Stimulated activated CD8-positive, alpha-beta memory T cell treated with anti-CD3 and anti-CD28 coated beads, Interleukin-15, amount 100 ng/mL, for 1 hour (primary cell): ENCODE data around the gene TRAF5.
"Not testable (repeated sequence)": the region's sequence is repeated elsewhere in the genome, so short reads cannot be mapped to it uniquely, and the experiment has no call there.

Experiments
- DNase-seq: peaks from one replicate; pipeline ENCODE4 v3.0.0-alpha.2; 2020; ENCODE audit warnings: low read depth

The TRAF5 gene, protein sequence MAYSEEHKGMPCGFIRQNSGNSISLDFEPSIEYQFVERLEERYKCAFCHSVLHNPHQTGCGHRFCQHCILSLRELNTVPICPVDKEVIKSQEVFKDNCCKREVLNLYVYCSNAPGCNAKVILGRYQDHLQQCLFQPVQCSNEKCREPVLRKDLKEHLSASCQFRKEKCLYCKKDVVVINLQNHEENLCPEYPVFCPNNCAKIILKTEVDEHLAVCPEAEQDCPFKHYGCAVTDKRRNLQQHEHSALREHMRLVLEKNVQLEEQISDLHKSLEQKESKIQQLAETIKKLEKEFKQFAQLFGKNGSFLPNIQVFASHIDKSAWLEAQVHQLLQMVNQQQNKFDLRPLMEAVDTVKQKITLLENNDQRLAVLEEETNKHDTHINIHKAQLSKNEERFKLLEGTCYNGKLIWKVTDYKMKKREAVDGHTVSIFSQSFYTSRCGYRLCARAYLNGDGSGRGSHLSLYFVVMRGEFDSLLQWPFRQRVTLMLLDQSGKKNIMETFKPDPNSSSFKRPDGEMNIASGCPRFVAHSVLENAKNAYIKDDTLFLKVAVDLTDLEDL

DNA sequence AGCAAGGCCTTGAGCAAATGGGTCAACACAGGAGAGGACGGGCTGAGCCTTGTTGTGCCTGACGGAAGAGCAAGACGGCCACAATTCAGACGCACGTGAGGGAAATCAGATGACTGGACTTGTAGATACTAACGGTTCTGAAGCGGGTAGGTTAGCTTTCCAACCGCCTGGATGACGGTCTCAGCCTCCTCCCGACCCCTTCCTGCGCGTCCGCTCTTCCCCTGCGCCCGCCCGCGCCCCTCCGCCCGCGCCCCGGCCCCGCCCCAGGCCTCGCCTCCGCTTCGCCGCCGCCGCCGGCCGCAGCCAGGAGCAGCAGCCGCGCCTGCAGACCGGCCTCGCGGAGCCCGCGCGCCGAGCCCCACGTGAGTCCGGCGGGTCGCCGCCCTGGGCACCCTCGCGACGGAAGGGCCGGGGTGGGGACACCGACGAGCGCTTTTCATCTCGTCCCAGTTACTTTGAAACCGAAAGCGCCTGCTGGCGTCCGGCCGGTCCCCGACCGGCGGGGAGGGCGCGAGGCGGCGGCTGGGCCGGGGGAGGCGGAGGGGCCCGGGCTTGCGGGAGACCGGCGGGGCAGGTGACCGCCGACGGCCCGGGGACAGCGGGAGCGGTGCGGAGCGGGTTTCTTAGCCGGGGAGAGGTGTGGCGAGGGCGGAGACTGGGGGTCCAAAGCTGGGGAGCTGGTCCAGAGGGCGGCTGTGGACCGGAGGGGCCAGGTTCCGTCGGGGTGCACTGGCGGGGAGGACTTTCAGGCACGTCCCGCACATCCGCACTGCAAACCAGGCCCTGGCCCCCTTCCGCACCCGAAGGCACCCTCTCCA is at the start of gene TRAF5:
Gene TRAF5, plus strand, starts transcription at position 306 of the 818 bp plus-strand sequence. CDS start 26,407 bp downstream, outside the sequence.
- no peak for DNase-seq

DNA sequence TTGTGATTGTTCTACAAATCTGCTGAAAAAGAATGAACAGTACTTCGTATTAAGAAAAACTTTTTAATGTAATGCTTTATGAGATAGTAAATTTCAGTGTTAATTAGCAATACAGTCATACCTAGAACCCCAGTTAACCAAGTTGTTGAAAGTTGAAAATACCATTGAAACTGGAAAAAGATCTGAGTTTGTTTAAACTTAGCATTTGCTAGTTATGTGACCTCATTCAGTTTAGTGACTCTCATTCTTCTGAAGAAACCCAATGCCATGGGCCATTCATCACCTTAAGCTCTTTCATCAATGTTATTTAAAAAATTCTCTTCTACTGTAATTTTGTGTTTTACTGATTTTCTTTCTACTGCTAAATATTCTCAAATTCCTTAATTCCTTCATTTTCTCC is 47.3 kb upstream of the TRAF5 start:
- DNase-seq = no peak

DNA sequence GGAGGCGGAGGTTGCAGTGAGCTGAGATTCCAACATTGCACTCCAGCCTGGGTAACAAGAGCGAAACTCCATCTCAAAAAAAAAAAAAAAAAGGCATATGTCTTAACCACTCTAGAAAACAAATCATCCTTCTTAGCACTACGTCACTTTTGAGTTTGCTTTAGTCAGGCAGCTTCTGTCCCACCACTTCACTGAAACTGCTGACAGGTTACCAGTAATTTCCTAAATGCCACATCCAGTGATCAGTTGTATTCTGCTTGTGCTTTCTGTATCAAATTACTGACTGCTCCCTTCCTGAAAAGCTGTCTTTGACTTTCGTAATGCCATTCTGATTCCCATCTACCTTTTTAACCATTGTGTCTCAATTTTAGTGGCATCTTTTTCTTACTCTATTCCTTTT is 45.7 kb upstream of the TRAF5 start:
- no peak for DNase-seq

DNA sequence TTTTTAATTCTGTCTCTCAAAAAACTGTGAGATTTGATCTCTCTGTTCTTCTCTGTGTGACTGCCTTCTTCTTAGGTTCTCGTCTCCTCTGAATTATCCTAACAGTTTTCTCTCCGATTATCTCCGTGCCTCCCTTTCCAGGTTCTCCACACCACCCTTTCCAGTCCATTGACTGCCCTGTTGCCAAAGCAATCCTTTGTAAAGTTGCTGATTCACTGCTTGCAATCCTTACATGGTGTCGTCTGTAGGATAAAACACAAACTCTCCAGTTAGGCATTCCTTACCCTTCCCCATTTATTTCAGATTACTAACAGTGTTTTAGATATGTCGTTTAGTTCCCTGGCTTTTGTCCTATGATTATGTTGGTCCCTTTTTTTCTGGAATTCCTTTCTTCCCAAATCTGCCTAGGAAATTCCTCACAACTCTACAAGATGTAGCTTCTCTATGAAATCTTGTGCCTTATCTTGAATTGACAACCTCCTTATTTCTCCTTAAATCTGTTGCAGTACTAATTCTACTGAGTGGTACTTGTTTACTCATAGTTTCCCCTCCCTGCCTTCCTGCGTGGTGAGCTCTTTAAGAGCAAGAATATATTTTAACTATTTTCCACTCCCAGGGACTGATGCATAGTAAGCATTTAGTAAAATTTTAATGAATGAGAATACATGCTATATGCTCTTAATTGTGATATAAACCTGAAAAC is 45.2 kb upstream of the TRAF5 start:
- no peak for DNase-seq

DNA sequence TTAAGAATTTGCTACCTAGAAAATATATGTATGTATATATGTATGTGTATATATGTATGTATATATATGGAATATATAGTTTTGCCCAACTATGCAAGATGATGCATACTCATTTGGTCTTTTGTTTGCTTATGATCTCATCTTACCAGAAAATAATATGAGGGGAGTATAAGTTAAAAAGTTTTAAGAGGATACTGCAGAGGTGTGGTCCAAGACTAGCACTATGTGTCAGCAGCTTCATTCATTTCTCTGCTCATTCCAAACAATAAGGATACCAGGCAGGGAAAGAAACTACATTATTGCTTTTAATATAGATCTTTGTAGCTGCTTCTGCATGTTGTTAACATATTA is 44.6 kb upstream of the TRAF5 start:
- no peak for DNase-seq

DNA sequence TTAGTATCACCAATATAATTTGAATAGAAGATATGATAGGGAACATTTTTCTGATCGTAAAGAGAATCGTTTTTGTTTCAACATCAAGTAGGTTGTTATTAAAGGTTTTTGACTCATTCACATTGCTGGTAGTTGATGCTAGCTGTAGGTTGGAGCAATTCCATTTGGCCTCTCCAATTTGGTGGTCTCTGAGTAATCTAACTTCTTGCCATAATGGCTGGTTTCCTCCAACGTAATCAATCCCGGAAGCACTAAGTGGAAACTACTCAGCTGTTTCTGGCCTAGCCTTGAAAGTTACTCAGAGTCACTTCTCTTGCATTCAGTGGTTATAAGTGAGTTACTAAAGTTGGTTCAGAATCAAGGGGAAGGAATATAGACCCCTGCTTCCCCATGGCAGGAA is 41.4 kb upstream of the TRAF5 start:
- no peak for DNase-seq

DNA sequence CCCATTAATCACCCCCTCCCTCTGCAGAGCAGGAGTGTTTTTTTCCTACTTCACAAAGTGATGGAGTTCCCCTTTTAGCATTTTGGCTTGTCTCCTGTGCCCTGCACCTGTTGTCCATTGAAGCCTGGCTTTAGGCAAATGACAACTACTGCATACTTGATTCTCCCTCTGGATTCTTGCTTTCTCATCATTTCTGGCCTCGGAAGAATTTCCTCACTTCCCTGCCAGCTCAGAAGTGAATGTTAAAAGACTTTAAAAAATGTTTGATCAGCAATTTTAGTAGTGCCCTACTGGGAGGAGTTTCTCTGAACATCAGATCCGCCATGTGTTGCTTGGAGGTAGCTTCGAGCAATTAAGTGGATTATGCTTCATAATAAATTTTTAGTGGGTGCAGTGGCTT is 39.4 kb upstream of the TRAF5 start:
- no peak for DNase-seq

DNA sequence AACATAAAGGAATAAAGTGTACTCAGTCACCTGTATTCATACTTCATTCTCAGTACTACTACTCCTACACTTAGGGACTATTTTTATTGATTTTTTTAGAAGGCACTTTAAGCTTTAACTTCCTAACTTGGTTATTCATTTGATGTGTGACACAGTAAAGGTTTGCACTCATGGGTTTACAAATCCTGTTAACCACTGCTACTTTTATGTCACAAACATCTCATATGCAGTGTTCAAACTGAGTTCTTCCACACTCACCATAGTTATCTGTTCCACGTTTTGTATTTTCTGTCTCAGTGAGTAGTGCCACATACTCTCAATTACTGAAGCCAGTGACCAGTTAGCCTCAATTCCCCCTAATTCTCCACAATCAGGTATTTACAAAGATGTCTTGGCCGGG is 34.2 kb upstream of the TRAF5 start:
- DNase-seq = no peak

DNA sequence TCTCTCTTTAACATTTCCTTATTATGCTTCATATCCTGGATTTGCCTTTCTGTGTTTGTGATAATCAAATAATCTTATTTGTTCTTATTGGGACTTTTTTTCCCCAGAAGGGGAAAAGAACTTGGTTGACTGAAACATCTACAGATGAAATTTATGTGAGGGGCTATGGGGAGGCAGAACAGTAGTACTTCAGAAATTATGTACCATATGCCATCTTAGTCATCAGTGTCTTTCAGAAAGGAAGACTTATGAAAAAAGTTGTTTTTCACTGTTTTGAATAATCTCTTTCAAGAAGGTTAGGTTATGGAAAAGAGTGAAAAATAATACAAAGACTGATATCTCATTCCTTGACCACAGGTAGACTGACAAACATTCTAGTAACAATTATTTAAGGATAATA is 30.2 kb upstream of the TRAF5 start:
- no peak for DNase-seq

DNA sequence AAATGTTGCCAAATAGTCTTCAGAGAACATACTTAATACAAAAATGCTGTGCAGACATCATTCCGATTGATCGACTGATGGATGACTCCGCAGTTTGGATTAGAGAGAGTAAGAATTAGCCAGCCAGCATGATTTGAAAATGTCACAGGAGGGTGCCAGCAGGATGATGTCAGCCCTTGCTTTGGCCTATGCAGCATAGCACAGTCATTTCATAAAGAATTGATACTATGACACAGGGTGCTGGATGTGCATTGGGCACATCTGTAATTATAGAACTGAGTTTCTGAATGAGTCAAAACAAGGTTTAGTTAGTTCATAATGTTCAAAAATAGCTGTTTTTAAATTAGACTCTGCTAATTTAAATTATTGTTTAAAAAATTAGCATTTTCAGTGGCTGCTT is 21.6 kb upstream of the TRAF5 start:
- no peak for DNase-seq

DNA sequence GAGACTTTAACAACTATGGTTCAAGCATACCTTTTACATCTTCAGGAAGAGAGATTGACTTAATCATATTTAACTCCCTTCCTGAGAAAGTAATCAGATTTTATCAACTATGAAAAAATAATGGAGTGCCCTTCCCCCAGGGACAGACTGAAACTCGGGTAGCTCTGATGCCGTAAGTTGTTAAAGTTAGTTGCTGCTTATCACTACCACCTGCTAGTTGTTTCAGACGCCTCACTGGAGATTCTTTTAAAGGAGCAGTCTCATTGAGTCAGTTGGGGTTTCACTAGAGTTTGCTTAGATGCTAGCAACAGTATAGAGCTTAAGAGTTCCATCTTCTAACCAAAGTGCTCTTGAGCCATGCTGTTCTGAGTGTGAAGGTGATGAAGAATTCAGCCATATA is 17.0 kb upstream of the TRAF5 start:
- no peak for DNase-seq

DNA sequence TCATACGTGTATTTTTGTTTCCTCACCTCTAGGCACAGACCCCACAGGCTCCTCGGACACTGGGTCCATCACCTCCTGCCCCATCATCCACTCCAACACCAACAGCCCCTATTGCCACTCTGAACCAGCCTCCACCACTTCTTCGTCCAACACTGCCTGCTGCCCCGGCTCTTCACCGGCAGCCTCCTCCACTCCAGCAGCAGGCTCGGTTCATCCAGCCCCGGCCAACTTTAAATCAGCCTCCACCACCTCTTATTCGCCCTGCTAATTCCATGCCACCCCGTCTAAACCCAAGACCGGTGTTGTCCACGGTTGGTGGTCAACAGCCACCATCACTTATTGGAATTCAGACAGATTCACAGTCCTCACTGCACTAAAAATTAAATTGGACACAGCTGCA is 13.2 kb upstream of the TRAF5 start:
- DNase-seq = no peak

DNA sequence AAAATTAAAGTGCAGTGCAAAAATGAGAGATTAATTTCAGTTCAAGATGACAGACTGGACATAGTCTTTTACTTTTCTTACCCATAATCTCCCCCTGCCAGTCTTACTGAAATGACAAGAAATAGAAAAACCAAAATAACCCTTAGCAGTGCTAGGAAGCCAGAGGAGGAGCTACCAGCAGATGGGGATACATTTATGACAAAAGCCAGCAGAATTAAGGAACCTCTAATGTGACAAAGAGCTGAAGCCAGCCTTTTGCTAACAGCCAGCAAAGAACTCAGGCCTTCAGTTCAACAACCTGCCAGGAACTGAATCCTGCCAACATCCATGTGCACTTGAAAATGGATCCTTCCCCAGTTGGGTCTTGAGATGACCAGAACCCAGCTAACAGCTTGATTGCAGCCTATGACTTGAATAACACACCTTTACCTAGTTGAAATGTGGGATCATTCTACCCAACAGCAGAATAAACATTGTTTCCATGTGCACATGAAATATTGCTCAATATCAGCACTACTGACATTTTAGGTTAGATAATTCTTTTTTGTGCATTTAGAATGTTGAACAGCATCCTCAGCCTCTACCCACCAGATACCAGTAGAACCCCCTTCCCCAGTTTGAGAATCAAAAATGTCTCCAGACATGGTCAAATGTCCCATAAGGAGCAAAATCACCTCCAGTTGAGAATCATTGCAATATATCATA is 7.9 kb upstream of the TRAF5 start:
- no peak for DNase-seq

DNA sequence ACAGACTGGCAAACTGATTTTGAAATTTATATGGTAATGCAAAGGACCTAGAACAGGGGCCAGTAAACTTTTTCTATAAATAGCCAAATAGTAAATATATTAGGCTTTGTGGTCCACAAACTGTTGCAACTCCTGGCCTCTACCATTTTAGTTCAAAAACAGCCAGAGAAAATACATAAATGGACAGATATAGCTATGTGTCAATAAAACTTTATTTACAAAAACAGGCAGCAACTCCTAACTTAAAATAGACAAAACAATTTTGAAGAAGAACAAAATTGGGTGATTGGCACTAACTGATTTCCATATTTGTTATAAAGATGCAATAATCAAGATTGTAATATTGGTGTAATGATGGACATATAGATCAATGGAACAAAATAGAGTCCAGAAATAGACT is 6.7 kb upstream of the TRAF5 start:
- DNase-seq = no peak

DNA sequence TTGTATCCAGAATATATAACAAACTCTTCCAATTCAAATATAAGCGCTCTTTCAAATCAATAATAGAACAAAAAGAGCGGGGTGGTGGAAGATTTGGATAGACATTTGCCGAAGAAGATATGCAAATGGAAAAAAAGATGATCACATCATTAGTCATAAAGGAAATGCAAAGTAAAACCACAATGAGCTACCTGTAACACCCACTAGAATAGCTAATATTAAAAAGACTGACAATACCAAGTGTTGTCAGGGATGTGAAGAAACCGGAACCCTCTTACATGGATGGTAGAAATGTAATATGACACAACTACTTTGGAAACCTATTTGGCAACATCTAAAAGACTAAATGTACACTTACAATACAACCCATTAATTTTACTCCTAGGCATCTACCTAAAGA is 5.7 kb upstream of the TRAF5 start:
- DNase-seq = no peak

DNA sequence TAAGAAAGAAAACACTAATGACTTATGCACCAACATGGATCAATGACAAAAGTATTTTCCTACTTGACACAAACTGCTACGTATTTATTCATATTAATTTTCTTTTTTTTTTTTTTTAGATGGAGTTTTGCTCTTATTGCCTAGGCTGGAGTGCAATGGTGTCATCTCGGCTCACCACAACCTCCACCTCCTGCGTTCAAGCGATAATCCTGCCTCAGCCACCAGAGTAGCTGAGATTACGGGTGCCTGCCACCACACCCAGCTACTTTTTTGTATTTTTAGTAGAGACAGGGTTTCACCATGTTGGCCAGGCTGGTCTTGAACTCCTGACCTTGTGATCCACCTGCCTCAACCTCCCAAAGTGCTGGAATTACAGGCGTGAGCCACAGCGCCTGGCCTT is 5.0 kb upstream of the TRAF5 start:
- DNase-seq = not testable (repeated sequence)

DNA sequence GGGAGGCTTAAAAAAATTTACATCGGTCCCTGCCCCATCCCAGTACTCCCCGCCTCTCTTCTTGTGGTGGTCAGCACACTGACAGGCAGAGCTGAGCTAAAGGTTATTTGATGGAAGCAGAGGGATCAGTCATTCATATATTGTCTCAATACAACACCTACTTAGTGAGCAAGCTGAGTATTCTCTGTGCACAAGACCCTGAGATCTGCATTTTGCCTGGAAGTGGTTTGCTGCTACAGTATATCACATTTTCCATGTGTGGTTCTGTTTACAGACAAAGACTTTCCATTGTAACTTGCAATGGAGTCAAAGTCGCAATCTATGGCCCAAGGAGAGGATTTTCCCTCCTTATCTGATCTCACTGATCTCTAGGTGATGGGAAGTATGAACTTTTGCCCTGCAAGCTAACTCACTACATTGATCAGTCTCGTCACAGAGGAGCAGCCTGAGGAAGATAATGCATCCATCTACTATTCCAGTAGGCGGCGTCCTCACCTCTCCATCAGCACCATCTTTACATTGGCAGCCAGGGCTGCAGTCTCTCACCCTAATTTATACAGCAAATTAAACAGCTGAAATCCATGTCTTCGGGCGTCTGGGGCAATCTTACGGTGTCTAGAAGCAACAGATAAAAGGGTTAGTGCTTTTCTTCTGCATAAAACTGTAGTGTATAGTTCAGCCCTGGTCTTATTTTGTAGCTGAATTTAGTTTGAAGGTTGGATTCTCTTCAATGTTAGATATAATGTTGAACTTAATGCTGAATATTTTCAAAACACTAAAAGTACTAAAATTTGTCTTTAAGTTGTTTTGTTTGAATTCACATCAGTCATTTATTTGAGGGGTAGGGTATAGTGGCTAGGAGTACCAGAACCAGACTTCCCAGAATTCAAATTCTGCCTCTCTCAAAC is 3.2 kb upstream of the TRAF5 start:
- DNase-seq = peak; percentile 39

DNA sequence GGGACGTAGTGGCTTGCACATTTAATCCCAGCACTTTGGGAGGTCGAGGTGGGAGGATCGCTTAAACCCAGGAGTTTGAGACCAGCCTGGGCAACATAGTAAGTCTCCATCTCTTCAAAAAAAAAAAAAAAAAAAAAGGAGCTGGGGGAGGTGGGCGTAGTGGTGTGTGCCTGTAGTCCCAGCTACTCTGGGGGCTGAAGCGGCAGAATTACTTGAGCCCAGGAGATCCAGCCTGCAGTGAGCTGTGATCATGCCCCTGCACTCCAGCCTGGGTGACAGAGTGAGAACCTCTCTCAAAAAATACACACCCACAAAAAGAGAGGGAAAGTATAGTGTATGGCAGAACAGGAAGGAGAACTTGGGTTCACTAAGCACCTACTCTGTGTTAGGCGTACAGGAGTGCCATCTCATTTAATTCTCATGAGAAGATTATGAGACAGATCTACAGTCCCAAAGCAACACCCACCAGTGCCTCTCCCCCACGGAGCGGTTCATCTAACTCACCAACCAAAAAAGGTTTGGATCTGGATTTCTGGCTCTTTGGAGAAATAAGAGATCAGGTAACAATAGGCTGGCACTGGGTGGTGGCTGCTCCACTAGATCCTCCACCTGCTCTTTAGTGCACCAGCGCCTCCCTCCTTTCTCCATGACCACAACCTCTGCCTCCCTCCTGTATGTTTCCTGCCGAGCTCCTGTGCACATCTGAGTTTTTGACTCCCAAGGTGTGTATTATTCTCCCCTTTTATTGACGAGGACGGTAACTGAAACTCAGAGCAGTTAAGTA is 1.4 kb upstream of the TRAF5 start:
- DNase-seq = no peak

DNA sequence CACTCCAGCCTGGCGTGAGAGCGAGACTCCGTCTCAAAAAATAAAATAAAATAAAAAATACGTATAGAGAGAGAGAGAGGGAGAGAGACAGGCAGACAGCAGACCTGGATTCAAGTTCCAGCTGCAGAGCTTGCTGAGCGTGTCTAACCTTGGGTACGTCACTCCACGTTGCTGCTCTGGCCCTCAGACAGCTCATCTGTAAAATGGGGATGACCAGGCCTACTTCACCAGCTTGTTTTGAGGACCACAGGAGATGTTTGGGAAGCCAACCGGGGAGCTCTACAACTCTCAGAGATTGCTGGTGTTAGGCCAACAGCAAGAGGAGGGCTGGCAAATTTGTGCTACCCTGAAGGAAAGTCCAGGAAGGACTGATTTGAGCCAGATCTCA is 499 bp upstream of the TRAF5 start:
- DNase-seq = no peak

DNA sequence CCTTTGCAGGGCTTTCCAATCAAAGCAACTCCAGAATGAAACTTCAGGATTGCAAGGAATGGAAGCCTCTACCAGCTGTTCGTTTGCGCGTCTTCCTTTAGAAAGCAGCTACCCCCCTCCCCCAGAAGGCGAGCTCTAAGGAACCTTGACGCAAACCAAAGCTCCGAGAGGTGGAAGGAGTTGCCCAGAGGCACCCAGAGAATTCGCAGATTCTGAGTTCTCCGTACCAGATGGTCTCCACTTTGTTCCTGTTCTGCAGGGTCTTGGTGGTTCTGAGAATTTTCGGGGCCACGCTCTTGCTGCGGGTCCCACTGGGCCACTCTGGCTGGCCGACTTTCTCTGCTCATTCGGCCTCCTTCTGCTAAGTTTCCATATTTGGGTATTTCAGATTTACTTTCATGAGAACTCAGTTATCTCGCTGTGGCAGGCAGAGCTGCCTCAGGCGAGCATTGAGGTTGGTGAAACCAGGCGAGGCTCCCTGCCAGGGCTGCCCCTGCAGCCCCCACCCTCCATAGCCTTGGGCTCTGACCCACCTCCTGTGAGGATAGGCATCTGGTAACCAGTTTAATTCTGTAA is 801 bp downstream of the TRAF5 start:
- no peak for DNase-seq
